GM19438 (cell line): Measurements from ENCODE around the gene AKR1C3.
"Not testable (repeated sequence)": the region's sequence is repeated elsewhere in the genome, so short reads cannot be mapped to it uniquely, and the experiment has no call there.

Experiments
- ATAC-seq: cut with Tn5 transposase; IDR thresholded peaks from one replicate; pipeline ENCODE4 v1.9.1; 2021; ENCODE audit warnings: low read depth; ENCODE audit not compliant: unreplicated experiment

Gene AKR1C3

GRCh38 chr10:5125315-5126044 is 31.3 kb downstream of the AKR1C3 start:
- no peak for ATAC-seq

- no peak for ATAC-seq
Measured at GRCh38 chr10:5135581-5135980, 41.4 kb downstream of the AKR1C3 start.

GRCh38 chr10:5136468-5137087 is 42.4 kb downstream of the AKR1C3 start:
- ATAC-seq, result no peak

GRCh38 chr10:5137699-5138098 is 43.5 kb downstream of the AKR1C3 start:
- not testable (repeated sequence) for ATAC-seq

- ATAC-seq, result no peak
Measured at GRCh38 chr10:5142199-5142598, 48.0 kb downstream of the AKR1C3 start.

- ATAC-seq, result no peak
Measured at GRCh38 chr10:5143137-5143536, 48.9 kb downstream of the AKR1C3 start.

- no peak for ATAC-seq
Measured at GRCh38 chr10:5146920-5147254, 52.7 kb downstream of the AKR1C3 start.

- ATAC-seq, result no peak
Measured at GRCh38 chr10:5147255-5147980, 53.2 kb downstream of the AKR1C3 start.

GRCh38 chr10:5147981-5148677 is 53.9 kb downstream of the AKR1C3 start:
- no peak for ATAC-seq

GRCh38 chr10:5148678-5149032 is 54.4 kb downstream of the AKR1C3 start:
- no peak for ATAC-seq

- ATAC-seq, result no peak
Measured at GRCh38 chr10:5151076-5151475, 56.9 kb downstream of the AKR1C3 start.

GRCh38 chr10:5155951-5156350 is 61.7 kb downstream of the AKR1C3 start:
- no peak for ATAC-seq
